ENCODE data around the gene HNRNPL. TPM values are rescaled to one million over a fixed set of nuclear protein-coding genes. Genes with fewer than 3 reads are reported as not detected.

HNRNPL gene
- total and polyA plus RNA-seq, 9 of the 15 experiments (the other 6 are each of a cell fraction or from before 2014, with no cell fraction given), result 39.5 to 610 (median 299) TPM

- TF ChIP-seq RBM22 (IDR thresholded peaks at IDR 0.05; ENCODE audit: low read depth, low read length, poor library complexity, severe bottlenecking) (no peak), WHSC1 (IDR thresholded peaks at IDR 0.05; ENCODE audit: low read length) (no peak), EZH2 (IDR thresholded peaks at IDR 0.05; ENCODE audit: borderline replicate concordance, low read depth, low read length) (no peak), CCAR2 (IDR thresholded peaks at IDR 0.05; ENCODE audit: low read depth, low read length) (no peak), HMG20A (CRISPR knock-in tag; conservative IDR thresholded peaks at IDR 0.05) (no peak), HMG20B (CRISPR knock-in tag; IDR thresholded peaks at IDR 0.05) (no peak), ZNF134 (CRISPR knock-in tag; conservative IDR thresholded peaks at IDR 0.05) (no peak), TSC22D4 (tag; IDR thresholded peaks at IDR 0.05) (no peak), BACH1 (tag; IDR thresholded peaks at IDR 0.05) (no peak), ZNF24 (IDR thresholded peaks at IDR 0.05) (no peak), STAT5B (CRISPR knock-in tag; IDR thresholded peaks at IDR 0.05) (no peak), POU5F1 (IDR thresholded peaks at IDR 0.05; ENCODE audit: borderline replicate concordance, low read depth, low read length, partially characterized antibody) (no peak), U2AF1 (optimal IDR thresholded peaks at IDR 0.05; ENCODE audit: low read depth, low read length) (no peak), KLF16 (IDR thresholded peaks at IDR 0.05) (peak; percentile 94), SREBF1 (IDR thresholded peaks at IDR 0.05; ENCODE audit: borderline replicate concordance, low read depth, low read length) (no peak), BCL6 (CRISPR knock-in tag; IDR thresholded peaks at IDR 0.05) (no peak), PPARD (CRISPR knock-in tag; IDR thresholded peaks at IDR 0.05) (no peak), USF1 (CRISPR knock-in tag; IDR thresholded peaks at IDR 0.05) (no peak), EP300 (IDR thresholded peaks at IDR 0.05; ENCODE audit: low read length) (peak; percentile 89), ARNT (IDR thresholded peaks at IDR 0.05) (no peak)
- TF ChIP-seq, protein P1, sequence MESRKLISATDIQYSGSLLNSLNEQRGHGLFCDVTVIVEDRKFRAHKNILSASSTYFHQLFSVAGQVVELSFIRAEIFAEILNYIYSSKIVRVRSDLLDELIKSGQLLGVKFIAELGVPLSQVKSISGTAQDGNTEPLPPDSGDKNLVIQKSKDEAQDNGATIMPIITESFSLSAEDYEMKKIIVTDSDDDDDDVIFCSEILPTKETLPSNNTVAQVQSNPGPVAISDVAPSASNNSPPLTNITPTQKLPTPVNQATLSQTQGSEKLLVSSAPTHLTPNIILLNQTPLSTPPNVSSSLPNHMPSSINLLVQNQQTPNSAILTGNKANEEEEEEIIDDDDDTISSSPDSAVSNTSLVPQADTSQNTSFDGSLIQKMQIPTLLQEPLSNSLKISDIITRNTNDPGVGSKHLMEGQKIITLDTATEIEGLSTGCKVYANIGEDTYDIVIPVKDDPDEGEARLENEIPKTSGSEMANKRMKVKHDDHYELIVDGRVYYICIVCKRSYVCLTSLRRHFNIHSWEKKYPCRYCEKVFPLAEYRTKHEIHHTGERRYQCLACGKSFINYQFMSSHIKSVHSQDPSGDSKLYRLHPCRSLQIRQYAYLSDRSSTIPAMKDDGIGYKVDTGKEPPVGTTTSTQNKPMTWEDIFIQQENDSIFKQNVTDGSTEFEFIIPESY (CRISPR knock-in tag; IDR thresholded peaks at IDR 0.05), result peak; percentile 73
- TF ChIP-seq, protein P2, sequence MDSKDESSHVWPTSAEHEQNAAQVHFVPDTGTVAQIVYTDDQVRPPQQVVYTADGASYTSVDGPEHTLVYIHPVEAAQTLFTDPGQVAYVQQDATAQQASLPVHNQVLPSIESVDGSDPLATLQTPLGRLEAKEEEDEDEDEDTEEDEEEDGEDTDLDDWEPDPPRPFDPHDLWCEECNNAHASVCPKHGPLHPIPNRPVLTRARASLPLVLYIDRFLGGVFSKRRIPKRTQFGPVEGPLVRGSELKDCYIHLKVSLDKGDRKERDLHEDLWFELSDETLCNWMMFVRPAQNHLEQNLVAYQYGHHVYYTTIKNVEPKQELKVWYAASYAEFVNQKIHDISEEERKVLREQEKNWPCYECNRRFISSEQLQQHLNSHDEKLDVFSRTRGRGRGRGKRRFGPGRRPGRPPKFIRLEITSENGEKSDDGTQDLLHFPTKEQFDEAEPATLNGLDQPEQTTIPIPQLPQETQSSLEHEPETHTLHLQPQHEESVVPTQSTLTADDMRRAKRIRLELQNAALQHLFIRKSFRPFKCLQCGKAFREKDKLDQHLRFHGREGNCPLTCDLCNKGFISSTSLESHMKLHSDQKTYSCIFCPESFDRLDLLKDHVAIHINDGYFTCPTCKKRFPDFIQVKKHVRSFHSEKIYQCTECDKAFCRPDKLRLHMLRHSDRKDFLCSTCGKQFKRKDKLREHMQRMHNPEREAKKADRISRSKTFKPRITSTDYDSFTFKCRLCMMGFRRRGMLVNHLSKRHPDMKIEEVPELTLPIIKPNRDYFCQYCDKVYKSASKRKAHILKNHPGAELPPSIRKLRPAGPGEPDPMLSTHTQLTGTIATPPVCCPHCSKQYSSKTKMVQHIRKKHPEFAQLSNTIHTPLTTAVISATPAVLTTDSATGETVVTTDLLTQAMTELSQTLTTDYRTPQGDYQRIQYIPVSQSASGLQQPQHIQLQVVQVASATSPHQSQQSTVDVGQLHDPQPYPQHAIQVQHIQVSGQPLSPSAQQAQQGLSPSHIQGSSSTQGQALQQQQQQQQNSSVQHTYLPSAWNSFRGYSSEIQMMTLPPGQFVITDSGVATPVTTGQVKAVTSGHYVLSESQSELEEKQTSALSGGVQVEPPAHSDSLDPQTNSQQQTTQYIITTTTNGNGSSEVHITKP (IDR thresholded peaks at IDR 0.05; ENCODE audit: partially characterized antibody), result no peak
- TF ChIP-seq, protein P3, sequence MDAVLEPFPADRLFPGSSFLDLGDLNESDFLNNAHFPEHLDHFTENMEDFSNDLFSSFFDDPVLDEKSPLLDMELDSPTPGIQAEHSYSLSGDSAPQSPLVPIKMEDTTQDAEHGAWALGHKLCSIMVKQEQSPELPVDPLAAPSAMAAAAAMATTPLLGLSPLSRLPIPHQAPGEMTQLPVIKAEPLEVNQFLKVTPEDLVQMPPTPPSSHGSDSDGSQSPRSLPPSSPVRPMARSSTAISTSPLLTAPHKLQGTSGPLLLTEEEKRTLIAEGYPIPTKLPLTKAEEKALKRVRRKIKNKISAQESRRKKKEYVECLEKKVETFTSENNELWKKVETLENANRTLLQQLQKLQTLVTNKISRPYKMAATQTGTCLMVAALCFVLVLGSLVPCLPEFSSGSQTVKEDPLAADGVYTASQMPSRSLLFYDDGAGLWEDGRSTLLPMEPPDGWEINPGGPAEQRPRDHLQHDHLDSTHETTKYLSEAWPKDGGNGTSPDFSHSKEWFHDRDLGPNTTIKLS (IDR thresholded peaks at IDR 0.05; ENCODE audit: borderline replicate concordance, low read depth), result no peak
Observed at GRCh38 chr19:38819231-38819920, 30.4 kb downstream of the HNRNPL start (continued).
